HepG2 (cell line): ENCODE data around the gene R3HCC1L. TPM values are rescaled to one million over a fixed set of nuclear protein-coding genes. Genes with fewer than 3 reads are reported as not detected.

ENCODE experiments used
- ATM ChIP-seq: fragments of 450-650 bp; IDR thresholded peaks from 2 replicates; pipeline ENCODE4 v1.7.1; 2017; ENCODE audit warnings: mild to moderate bottlenecking, borderline replicate concordance
- CBX2 ChIP-seq, 2 experiments: fragments of 200-600 bp in 1 of 2; sonication (generic); formaldehyde crosslinking in 1 of 2; IDR thresholded peaks; 2 replicates each; pipeline versions ENCODE4 v1.7.0 to v1.8.1; 2018 to 2022; ENCODE audit warnings: low read depth in 2 of 2, low read length in 1 of 2, mild to moderate bottlenecking in 1 of 2, missing genetic modification reagents in 1 of 2
- EED ChIP-seq: sonication (generic); formaldehyde crosslinking; IDR thresholded peaks from 2 replicates; pipeline ENCODE4 v1.5.0; 2020; ENCODE audit warnings: mild to moderate bottlenecking, missing genetic modification reagents
- KMT2B ChIP-seq: IDR thresholded peaks from 2 replicates; pipeline ENCODE4 v1.6.1; 2016; ENCODE audit warnings: missing genetic modification reagents, missing compliant biosample characterization
- POLR2A ChIP-seq, 2 experiments: IDR thresholded peaks; 2 replicates each; pipeline ENCODE4 v1.6.1; 2011; ENCODE audit warnings: low read depth in 2 of 2, low read length in 2 of 2, mild to moderate bottlenecking in 1 of 2, moderate library complexity in 1 of 2; ENCODE audit not compliant: insufficient read depth in 1 of 2
- ZFP41 ChIP-seq: sonication (generic); formaldehyde crosslinking; IDR thresholded peaks from 2 replicates; pipeline ENCODE4 v1.4.0; 2020; ENCODE audit warnings: mild to moderate bottlenecking, missing genetic modification reagents, borderline replicate concordance
- ZKSCAN8 ChIP-seq: IDR thresholded peaks from 2 replicates; pipeline ENCODE4 v1.6.1; 2016; ENCODE audit warnings: borderline replicate concordance, missing genetic modification reagents, missing compliant biosample characterization
- ZNF260 ChIP-seq: sonication (generic); formaldehyde crosslinking; IDR thresholded peaks from 2 replicates; pipeline ENCODE4 v1.4.0; 2020; ENCODE audit warnings: missing genetic modification reagents, low read depth, mild to moderate bottlenecking, borderline replicate concordance
- ZNF263 ChIP-seq: sonication (generic); formaldehyde crosslinking; IDR thresholded peaks from 2 replicates; pipeline ENCODE4 v1.4.0; 2020; ENCODE audit warnings: missing genetic modification reagents
- ZNF441 ChIP-seq: sonication (generic); formaldehyde crosslinking; IDR thresholded peaks from 2 replicates; pipeline ENCODE4 v1.7.0; 2021; ENCODE audit warnings: missing genetic modification reagents, borderline replicate concordance
- ZNF614 ChIP-seq: IDR thresholded peaks from 2 replicates; pipeline ENCODE4 v1.6.1; 2018; ENCODE audit warnings: missing biosample characterization, missing genetic modification reagents, inconsistent platforms, borderline replicate concordance
- ZNF652 ChIP-seq: IDR thresholded peaks from 2 replicates; pipeline ENCODE4 v1.6.1; 2016; ENCODE audit warnings: low read depth, borderline replicate concordance
- polyA plus RNA-seq, 8 experiments: library from polyadenylated mRNA; depleted of rRNA in 3 of 8; stranded (reverse) in 7 of 8; unstranded in 1 of 8; fragments of >200 nt; fragmentation: Illumina TruSeq in 4 of 8; extraction: Trizol in 4 of 8; gene quantifications; 2 replicates each; pipeline versions ENCODE4 v1.2.1 to v1.2.3, GENCODE V29; 2011 to 2016; ENCODE audit warnings: low read depth in 4 of 8, missing spikeins in 1 of 8, mixed read lengths in 1 of 8; ENCODE audit not compliant: insufficient read depth in 1 of 8
- total RNA-seq, 5 experiments: library from RNA; depleted of rRNA; stranded (reverse); fragments of >200 nt; fragmentation: Illumina TruSeq; extraction: Trizol; gene quantifications; 2 replicates each; pipeline ENCODE4 v1.2.3, GENCODE V29; 2016; ENCODE audit warnings: low read depth in 1 of 5
- TF ChIP-seq, protein P1 (sequence below): IDR thresholded peaks from 2 replicates; pipeline ENCODE4 v1.6.1; 2016; ENCODE audit warnings: low read depth, missing genetic modification reagents, missing compliant biosample characterization
- TF ChIP-seq, protein P2 (sequence below): sonication (generic); formaldehyde crosslinking; conservative IDR thresholded peaks from 2 replicates; pipeline ENCODE4 v1.4.0; 2020; ENCODE audit warnings: mild to moderate bottlenecking, missing genetic modification reagents, moderate library complexity
- TF ChIP-seq, protein P3 (sequence below): sonication (generic); formaldehyde crosslinking; IDR thresholded peaks from 2 replicates; pipeline ENCODE4 v1.8.0; 2022; ENCODE audit warnings: mild to moderate bottlenecking, missing genetic modification reagents, borderline replicate concordance
- TF ChIP-seq, protein P4 (sequence below): IDR thresholded peaks from 2 replicates; pipeline ENCODE4 v1.6.1; 2016; ENCODE audit warnings: missing biosample characterization, missing genetic modification reagents, low read depth

Gene R3HCC1L
- total and polyA plus RNA-seq, 2 of the 13 experiments (the other 11 are each of a cell fraction or from before 2014, with no cell fraction given) = 6.5 to 12.2 TPM

DNA sequence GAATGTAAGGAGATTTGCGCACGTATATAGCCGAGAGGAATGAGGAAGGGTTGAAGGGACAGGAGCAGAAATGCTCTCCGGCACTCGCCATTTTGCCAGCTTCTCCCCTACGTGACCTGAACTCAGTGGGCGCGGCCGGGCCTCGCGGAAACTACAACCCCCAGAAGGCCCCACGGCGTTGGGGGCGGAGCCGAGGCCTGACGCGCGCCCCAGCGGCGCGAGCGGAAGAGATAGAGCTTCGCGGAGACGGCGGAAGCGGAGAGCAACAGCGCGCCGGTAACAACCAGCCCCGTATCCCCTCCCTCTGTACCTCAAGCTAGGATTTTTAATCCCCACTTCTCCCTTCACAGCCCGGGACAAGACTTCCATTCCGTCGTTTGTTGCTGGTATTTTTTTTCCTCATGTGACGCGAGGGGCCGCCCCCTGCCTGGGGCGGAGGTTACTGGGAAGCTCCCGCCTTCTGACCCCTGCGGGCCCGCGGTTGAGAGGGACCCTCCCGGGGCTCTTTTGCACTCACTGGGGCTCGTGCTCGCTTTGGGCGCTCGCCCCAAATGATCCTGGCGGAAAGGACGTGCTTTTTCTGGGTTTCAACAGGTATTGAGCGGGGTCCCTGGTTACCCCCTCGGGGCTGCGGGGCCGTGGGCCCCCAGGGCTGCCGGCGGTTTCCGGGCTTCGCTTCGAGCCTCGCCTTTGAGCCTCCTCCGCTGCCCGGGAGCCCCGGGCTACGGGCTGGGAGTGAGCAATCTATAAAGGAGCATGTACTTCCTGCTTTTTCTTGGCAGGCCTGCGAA is at the start of gene R3HCC1L (continued):
- TF ChIP-seq, protein P1, sequence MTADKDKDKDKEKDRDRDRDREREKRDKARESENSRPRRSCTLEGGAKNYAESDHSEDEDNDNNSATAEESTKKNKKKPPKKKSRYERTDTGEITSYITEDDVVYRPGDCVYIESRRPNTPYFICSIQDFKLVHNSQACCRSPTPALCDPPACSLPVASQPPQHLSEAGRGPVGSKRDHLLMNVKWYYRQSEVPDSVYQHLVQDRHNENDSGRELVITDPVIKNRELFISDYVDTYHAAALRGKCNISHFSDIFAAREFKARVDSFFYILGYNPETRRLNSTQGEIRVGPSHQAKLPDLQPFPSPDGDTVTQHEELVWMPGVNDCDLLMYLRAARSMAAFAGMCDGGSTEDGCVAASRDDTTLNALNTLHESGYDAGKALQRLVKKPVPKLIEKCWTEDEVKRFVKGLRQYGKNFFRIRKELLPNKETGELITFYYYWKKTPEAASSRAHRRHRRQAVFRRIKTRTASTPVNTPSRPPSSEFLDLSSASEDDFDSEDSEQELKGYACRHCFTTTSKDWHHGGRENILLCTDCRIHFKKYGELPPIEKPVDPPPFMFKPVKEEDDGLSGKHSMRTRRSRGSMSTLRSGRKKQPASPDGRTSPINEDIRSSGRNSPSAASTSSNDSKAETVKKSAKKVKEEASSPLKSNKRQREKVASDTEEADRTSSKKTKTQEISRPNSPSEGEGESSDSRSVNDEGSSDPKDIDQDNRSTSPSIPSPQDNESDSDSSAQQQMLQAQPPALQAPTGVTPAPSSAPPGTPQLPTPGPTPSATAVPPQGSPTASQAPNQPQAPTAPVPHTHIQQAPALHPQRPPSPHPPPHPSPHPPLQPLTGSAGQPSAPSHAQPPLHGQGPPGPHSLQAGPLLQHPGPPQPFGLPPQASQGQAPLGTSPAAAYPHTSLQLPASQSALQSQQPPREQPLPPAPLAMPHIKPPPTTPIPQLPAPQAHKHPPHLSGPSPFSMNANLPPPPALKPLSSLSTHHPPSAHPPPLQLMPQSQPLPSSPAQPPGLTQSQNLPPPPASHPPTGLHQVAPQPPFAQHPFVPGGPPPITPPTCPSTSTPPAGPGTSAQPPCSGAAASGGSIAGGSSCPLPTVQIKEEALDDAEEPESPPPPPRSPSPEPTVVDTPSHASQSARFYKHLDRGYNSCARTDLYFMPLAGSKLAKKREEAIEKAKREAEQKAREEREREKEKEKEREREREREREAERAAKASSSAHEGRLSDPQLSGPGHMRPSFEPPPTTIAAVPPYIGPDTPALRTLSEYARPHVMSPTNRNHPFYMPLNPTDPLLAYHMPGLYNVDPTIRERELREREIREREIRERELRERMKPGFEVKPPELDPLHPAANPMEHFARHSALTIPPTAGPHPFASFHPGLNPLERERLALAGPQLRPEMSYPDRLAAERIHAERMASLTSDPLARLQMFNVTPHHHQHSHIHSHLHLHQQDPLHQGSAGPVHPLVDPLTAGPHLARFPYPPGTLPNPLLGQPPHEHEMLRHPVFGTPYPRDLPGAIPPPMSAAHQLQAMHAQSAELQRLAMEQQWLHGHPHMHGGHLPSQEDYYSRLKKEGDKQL (CRISPR knock-in tag) = 0 out of 2 replicates have a peak, but pooled peaks have one; percentile 28
- TF ChIP-seq ZNF441 (CRISPR knock-in tag) (no peak), ZNF263 (CRISPR knock-in tag) (0 out of 2 replicates have a peak, but pooled peaks have one; percentile 14), ZNF260 (no peak), ATM (no peak), ZNF614 (CRISPR knock-in tag) (peak; percentile 72; the same call in 1 of the 2 replicates), EED (CRISPR knock-in tag) (no peak), ZFP41 (0 out of 2 replicates have a peak, but pooled peaks have one; percentile 25), KMT2B (peak; percentile 86), CBX2 (IDR thresholded peaks at IDR 0.05; ENCODE audit: low read depth, low read length) (no peak), CBX2 (CRISPR knock-in tag; IDR thresholded peaks at IDR 0.05; ENCODE audit: low read depth) (no peak), ZKSCAN8 (CRISPR knock-in tag) (no peak), POLR2A (IDR thresholded peaks at IDR 0.05; ENCODE audit: insufficient read depth in 1 of 2, low read depth in 2 of 2, low read length in 2 of 2) (peak; percentile 88 to 93), ZNF652 (CRISPR knock-in tag) (no peak)
- TF ChIP-seq, protein P2, sequence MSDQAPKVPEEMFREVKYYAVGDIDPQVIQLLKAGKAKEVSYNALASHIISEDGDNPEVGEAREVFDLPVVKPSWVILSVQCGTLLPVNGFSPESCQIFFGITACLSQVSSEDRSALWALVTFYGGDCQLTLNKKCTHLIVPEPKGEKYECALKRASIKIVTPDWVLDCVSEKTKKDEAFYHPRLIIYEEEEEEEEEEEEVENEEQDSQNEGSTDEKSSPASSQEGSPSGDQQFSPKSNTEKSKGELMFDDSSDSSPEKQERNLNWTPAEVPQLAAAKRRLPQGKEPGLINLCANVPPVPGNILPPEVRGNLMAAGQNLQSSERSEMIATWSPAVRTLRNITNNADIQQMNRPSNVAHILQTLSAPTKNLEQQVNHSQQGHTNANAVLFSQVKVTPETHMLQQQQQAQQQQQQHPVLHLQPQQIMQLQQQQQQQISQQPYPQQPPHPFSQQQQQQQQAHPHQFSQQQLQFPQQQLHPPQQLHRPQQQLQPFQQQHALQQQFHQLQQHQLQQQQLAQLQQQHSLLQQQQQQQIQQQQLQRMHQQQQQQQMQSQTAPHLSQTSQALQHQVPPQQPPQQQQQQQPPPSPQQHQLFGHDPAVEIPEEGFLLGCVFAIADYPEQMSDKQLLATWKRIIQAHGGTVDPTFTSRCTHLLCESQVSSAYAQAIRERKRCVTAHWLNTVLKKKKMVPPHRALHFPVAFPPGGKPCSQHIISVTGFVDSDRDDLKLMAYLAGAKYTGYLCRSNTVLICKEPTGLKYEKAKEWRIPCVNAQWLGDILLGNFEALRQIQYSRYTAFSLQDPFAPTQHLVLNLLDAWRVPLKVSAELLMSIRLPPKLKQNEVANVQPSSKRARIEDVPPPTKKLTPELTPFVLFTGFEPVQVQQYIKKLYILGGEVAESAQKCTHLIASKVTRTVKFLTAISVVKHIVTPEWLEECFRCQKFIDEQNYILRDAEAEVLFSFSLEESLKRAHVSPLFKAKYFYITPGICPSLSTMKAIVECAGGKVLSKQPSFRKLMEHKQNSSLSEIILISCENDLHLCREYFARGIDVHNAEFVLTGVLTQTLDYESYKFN (CRISPR knock-in tag) = 0 out of 2 replicates have a peak, but pooled peaks have one; percentile 23
- TF ChIP-seq, protein P3, sequence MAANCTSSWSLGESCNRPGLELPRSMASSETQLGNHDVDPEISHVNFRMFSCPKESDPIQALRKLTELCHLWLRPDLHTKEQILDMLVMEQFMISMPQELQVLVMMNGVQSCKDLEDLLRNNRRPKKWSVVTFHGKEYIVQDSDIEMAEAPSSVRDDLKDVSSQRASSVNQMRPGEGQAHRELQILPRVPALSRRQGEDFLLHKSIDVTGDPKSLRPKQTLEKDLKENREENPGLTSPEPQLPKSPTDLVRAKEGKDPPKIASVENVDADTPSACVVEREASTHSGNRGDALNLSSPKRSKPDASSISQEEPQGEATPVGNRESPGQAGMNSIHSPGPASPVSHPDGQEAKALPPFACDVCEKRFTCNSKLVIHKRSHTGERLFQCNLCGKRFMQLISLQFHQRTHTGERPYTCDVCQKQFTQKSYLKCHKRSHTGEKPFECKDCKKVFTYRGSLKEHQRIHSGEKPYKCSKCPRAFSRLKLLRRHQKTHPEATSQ (CRISPR knock-in tag) = no peak
- TF ChIP-seq, protein P4, sequence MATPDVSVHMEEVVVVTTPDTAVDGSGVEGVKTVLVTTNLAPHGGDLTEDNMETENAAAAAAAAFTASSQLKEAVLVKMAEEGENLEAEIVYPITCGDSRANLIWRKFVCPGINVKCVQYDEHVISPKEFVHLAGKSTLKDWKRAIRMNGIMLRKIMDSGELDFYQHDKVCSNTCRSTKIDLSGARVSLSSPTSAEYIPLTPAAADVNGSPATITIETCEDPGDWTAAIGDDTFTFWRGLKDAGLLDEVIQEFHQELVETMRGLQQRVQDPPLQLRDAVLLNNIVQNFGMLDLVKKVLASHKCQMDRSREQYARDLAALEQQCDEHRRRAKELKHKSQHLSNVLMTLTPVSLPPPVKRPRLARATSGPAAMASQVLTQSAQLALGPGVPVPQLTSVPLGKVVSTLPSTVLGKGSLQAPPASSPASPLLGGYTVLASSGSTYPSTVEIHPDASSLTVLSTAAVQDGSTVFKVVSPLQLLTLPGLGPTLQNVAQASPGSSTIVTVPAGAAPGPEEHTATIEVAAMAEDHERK (CRISPR knock-in tag) = peak; percentile 78; the same call in 1 of the 2 replicates
